ENCODE data around the gene FOXR1.

Gene FOXR1

GRCh38 chr11:118929501-118930093, 42.0 kb upstream of the FOXR1 start:
- peaks cover 30% of the 10 kb centered on the region for H3K4me1 ChIP-seq (ENCODE audit: control insufficient read depth, insufficient read depth, low read length, poor library complexity, severe bottlenecking)
- no peaks in the 10 kb centered on the region for H3K36me3 ChIP-seq (ENCODE audit: control insufficient read depth, insufficient read depth, low read length)
- peak overlapping the region; percentile 82 for H3K27ac ChIP-seq (ENCODE audit: low read depth, low read length, severe bottlenecking)
- H3K9me3 ChIP-seq (ENCODE audit: control insufficient read depth, low read length) = no peaks in the 10 kb centered on the region
- whole genome bisulfite sequencing, 2 experiments (ENCODE audit: insufficient coverage in 2 of 2) = 0% methylated on average over 10 to 16 of the region's 26 CpGs
- H3K4me3 ChIP-seq (ENCODE audit: extremely low read depth, insufficient read depth, low read length, poor library complexity, severe bottlenecking) = peak overlapping the region; percentile 78

DNA sequence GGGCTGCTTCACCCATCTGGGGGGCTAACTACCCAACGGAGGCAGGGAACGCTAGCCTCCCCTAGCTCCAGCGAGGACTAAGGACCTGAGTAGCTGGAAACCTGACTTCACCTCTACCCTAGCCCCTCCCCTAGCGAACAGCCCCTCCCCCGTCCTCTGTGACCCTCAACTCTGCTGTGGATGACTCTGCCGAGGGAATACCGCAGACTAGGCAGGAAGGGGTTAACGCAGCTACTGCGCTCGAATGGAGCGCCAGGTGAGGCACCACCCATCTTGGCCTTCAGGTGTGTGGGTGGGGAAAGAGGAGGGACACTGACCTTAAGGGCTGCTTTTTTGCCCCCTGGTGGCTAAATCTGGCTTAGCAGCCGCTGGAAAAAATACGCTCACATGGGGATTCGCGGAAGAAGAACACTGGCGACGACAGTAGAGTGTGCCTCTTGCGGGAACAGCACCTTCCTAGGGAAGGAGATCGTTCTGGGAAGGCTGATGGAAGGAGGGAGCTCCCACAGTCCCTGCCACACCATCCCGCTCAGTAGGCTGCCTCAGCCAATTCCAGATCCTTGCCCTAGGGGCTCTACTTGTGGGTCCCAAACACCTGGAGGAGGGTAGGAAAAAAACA, 41.4 kb upstream of the FOXR1 start:
- Histone ChIP-seq H3K27ac (ENCODE audit: low read depth, low read length, severe bottlenecking) (peak overlapping the region; percentile 82), H3K4me3 (ENCODE audit: extremely low read depth, insufficient read depth, low read length, poor library complexity, severe bottlenecking) (peak overlapping the region; percentile 78), H3K36me3 (ENCODE audit: control insufficient read depth, insufficient read depth, low read length) (no peaks in the 10 kb centered on the region), H3K4me1 (ENCODE audit: control insufficient read depth, insufficient read depth, low read length, poor library complexity, severe bottlenecking) (peaks cover 30% of the 10 kb centered on the region), H3K9me3 (ENCODE audit: control insufficient read depth, low read length) (no peaks in the 10 kb centered on the region)
- 3 to 4% methylated on average over 15 of the region's 20 CpGs for WGBS, 2 experiments (ENCODE audit: insufficient coverage in 2 of 2)

- Histone ChIP-seq H3K36me3 (ENCODE audit: control insufficient read depth, insufficient read depth, low read length) (no peaks in the 10 kb centered on the region), H3K4me3 (ENCODE audit: extremely low read depth, insufficient read depth, low read length, poor library complexity, severe bottlenecking) (no peak overlapping the region), H3K27ac (ENCODE audit: low read depth, low read length, severe bottlenecking) (no peak overlapping the region), H3K9me3 (ENCODE audit: control insufficient read depth, low read length) (no peaks in the 10 kb centered on the region), H3K4me1 (ENCODE audit: control insufficient read depth, insufficient read depth, low read length, poor library complexity, severe bottlenecking) (peaks cover 30% of the 10 kb centered on the region)
Measured at GRCh38 chr11:118931571-118931970, 40.0 kb upstream of the FOXR1 start.

DNA sequence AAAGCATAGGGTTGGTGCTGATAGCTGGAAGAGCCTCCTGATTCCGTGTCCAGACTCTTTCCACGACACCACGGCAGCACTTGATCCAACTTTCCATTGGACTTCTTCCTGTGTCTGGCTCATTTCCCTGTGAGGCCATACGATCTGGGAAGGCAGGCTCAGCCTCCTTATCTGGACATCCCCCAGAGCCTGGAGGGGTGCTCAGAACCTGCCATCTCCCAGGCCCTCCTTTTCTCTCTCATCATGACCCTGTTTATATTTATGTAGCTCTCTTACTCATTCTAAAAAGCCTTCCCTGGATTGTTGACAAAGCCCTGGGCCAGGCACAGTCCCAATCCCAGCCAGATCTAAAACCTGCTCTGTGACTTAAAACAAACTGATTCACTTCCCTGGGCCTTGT, 38.1 kb upstream of the FOXR1 start:
- 68 to 79% methylated on average over 4 of the region's 4 CpGs for WGBS, 2 experiments (ENCODE audit: insufficient coverage in 2 of 2)
- no peak overlapping the region for H3K4me3 ChIP-seq (ENCODE audit: extremely low read depth, insufficient read depth, low read length, poor library complexity, severe bottlenecking)
- H3K9me3 ChIP-seq (ENCODE audit: control insufficient read depth, low read length) = no peaks in the 10 kb centered on the region
- no peaks in the 10 kb centered on the region for H3K36me3 ChIP-seq (ENCODE audit: control insufficient read depth, insufficient read depth, low read length)
- peak overlapping the region; percentile 64 for H3K27ac ChIP-seq (ENCODE audit: low read depth, low read length, severe bottlenecking)
- peaks cover 23% of the 10 kb centered on the region for H3K4me1 ChIP-seq (ENCODE audit: control insufficient read depth, insufficient read depth, low read length, poor library complexity, severe bottlenecking)

DNA sequence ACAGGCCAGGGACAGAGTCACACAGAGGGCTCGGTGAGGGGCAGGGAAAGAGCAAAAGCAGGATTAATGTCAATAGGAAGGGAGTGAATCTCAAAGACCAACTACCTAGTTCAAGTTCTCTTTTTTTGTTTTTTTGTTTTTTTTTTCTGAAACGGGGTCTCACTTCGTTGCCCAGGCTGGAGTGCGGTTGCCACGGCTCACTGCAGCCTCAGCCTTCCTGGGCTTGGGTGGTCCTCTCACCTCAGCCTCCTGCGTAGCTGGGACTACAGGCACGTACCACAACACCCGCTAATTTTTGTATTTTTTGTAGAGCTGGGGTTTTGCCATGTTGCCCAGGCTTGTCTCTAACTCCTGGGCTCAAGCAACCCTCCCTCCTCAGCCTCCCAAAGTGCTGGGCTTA, 36.2 kb upstream of the FOXR1 start:
- H3K27ac ChIP-seq (ENCODE audit: low read depth, low read length, severe bottlenecking) = no peak overlapping the region
- no peaks in the 10 kb centered on the region for H3K36me3 ChIP-seq (ENCODE audit: control insufficient read depth, insufficient read depth, low read length)
- no peak overlapping the region for H3K4me3 ChIP-seq (ENCODE audit: extremely low read depth, insufficient read depth, low read length, poor library complexity, severe bottlenecking)
- peaks cover 28% of the 10 kb centered on the region for H3K4me1 ChIP-seq (ENCODE audit: control insufficient read depth, insufficient read depth, low read length, poor library complexity, severe bottlenecking)
- H3K9me3 ChIP-seq (ENCODE audit: control insufficient read depth, low read length) = no peaks in the 10 kb centered on the region
- 96 to 97% methylated on average over 6 of the region's 8 CpGs for WGBS, 2 experiments (ENCODE audit: insufficient coverage in 2 of 2)

GRCh38 chr11:118938491-118939403, 32.8 kb upstream of the FOXR1 start:
- 84 to 86% methylated on average over 9 to 11 of the region's 11 CpGs for WGBS, 2 experiments (ENCODE audit: insufficient coverage in 2 of 2)
- no peaks in the 10 kb centered on the region for H3K9me3 ChIP-seq (ENCODE audit: control insufficient read depth, low read length)
- H3K36me3 ChIP-seq (ENCODE audit: control insufficient read depth, insufficient read depth, low read length) = no peaks in the 10 kb centered on the region
- H3K27ac ChIP-seq (ENCODE audit: low read depth, low read length, severe bottlenecking) = no peak overlapping the region
- H3K4me3 ChIP-seq (ENCODE audit: extremely low read depth, insufficient read depth, low read length, poor library complexity, severe bottlenecking) = no peak overlapping the region
- H3K4me1 ChIP-seq (ENCODE audit: control insufficient read depth, insufficient read depth, low read length, poor library complexity, severe bottlenecking) = peaks cover 13% of the 10 kb centered on the region

- Histone ChIP-seq H3K9me3 (ENCODE audit: control insufficient read depth, low read length) (no peaks in the 10 kb centered on the region), H3K36me3 (ENCODE audit: control insufficient read depth, insufficient read depth, low read length) (no peaks in the 10 kb centered on the region), H3K4me3 (ENCODE audit: extremely low read depth, insufficient read depth, low read length, poor library complexity, severe bottlenecking) (no peak overlapping the region), H3K27ac (ENCODE audit: low read depth, low read length, severe bottlenecking) (no peak overlapping the region), H3K4me1 (ENCODE audit: control insufficient read depth, insufficient read depth, low read length, poor library complexity, severe bottlenecking) (peaks cover 13% of the 10 kb centered on the region)
- WGBS, 2 experiments (ENCODE audit: insufficient coverage in 2 of 2) = 68 to 70% methylated on average over 5 to 7 of the region's 8 CpGs
Measured at GRCh38 chr11:118939404-118939915, 32.1 kb upstream of the FOXR1 start.

DNA sequence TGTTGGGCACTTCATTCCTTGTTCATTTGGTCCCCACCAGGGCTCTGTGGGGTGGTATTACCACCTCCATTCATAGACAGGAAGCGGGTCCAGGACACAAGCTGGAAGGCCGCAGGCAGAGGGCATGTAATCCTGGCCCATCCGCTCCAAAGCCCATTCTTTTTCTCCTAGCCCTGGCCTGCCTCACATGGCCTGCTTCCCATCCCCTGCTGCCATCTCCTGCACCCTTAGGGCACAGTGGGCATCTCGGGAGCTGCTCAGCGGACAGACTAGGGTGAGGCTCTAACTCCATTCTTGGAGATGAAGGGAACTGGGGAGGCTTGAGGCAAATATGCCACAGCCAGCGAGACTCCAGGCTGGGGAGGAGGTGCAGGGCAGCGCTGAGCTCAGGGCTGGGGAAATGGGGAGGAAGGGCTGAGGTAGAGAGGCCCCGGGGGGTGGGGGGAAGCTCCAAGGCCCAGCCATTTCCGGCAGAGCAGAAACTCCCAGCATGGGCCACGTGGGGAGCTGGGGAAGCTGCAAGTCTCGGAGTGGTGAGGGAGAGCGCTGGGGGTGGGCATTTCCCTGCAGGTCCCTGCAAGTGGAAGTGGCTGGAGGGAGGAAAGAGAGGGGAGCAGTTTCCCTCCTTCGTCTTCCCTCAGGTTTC, 31.5 kb upstream of the FOXR1 start:
- H3K4me3 ChIP-seq (ENCODE audit: extremely low read depth, insufficient read depth, low read length, poor library complexity, severe bottlenecking) = no peak overlapping the region
- H3K9me3 ChIP-seq (ENCODE audit: control insufficient read depth, low read length) = no peaks in the 10 kb centered on the region
- 41 to 53% methylated on average over 9 to 12 of the region's 13 CpGs for WGBS, 2 experiments (ENCODE audit: insufficient coverage in 2 of 2)
- peaks cover 13% of the 10 kb centered on the region for H3K4me1 ChIP-seq (ENCODE audit: control insufficient read depth, insufficient read depth, low read length, poor library complexity, severe bottlenecking)
- H3K36me3 ChIP-seq (ENCODE audit: control insufficient read depth, insufficient read depth, low read length) = no peaks in the 10 kb centered on the region
- H3K27ac ChIP-seq (ENCODE audit: low read depth, low read length, severe bottlenecking) = no peak overlapping the region

DNA sequence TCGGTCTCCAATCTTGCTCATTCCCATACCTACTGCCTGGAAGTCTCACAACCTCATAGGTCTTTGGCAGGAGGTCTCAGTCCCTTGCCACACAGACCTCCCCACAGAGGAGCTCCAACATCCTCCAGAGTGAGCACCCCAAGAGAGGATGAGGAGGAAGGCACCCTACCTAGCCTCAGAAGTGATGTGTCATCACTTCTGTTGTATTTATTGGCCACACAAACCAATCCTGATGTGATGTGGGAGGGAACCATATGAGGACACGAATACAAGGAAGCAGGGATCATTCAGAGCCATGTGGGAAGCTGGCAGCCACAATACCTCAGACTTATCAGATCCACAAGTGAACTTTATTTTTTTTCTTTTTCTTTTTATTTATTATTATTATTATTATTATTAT, 24.5 kb upstream of the FOXR1 start:
- Histone ChIP-seq H3K9me3 (ENCODE audit: control insufficient read depth, low read length) (no peaks in the 10 kb centered on the region), H3K4me3 (ENCODE audit: extremely low read depth, insufficient read depth, low read length, poor library complexity, severe bottlenecking) (no peak overlapping the region), H3K36me3 (ENCODE audit: control insufficient read depth, insufficient read depth, low read length) (no peaks in the 10 kb centered on the region), H3K27ac (ENCODE audit: low read depth, low read length, severe bottlenecking) (no peak overlapping the region), H3K4me1 (ENCODE audit: control insufficient read depth, insufficient read depth, low read length, poor library complexity, severe bottlenecking) (no peaks in the 10 kb centered on the region)
- no CpG with 5 or more reads among the region's 2 CpGs for WGBS, 2 experiments (ENCODE audit: insufficient coverage in 2 of 2)

DNA sequence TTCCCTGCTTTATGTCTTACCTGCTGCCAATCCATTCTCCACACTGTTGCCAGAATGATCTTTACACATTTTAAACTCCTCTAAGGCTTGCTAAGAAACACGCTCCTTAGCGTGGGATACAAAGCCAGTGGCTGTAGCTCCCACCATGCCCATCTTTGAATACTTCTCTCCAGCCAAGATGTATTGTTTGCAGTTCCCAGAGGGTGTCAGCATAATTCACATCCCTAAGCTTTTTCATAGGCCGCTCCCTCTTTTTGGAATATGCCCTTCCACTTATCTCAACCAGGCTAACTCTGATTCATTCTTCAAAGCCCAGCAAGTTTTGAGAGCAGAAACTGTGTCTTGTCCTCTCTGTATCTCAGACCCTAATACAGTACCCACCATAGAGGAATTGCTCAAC, 23.6 kb upstream of the FOXR1 start:
- no peak overlapping the region for H3K27ac ChIP-seq (ENCODE audit: low read depth, low read length, severe bottlenecking)
- no peak overlapping the region for H3K4me3 ChIP-seq (ENCODE audit: extremely low read depth, insufficient read depth, low read length, poor library complexity, severe bottlenecking)
- no peaks in the 10 kb centered on the region for H3K36me3 ChIP-seq (ENCODE audit: control insufficient read depth, insufficient read depth, low read length)
- no peaks in the 10 kb centered on the region for H3K4me1 ChIP-seq (ENCODE audit: control insufficient read depth, insufficient read depth, low read length, poor library complexity, severe bottlenecking)
- no peaks in the 10 kb centered on the region for H3K9me3 ChIP-seq (ENCODE audit: control insufficient read depth, low read length)
- WGBS, 2 experiments (ENCODE audit: insufficient coverage in 2 of 2) = 78 to 79% methylated on average over 3 of the region's 3 CpGs
